Erythroblast (primary cell): Measurements from ENCODE around the gene GLOD5.

Experiments used
- GATA1 ChIP-seq: IDR thresholded peaks from 2 replicates; pipeline ENCODE4 v1.6.1; 2011; ENCODE audit warnings: low read depth, mild to moderate bottlenecking, control low read depth, low read length, moderate library complexity
- POLR2A ChIP-seq: IDR thresholded peaks from 2 replicates; pipeline ENCODE4 v1.6.1; 2011; ENCODE audit warnings: mild to moderate bottlenecking, low read length

- TF ChIP-seq POLR2A (no peak), GATA1 (no peak)
These were observed 56.6 kb downstream of the GLOD5 start for GRCh38 chrX:48818098-48818497.
